Uterus (tissue), 2 donors: ENCODE measurements around the gene B3GLCT.

Experiments used
- POLR2A ChIP-seq, 2 donors: fragments of 450-650 bp; IDR thresholded peaks; one replicate each; pipeline ENCODE4 v1.6.1; 2016; ENCODE audit warnings: antibody characterized with exemption in 2 of 2, mild to moderate bottlenecking in 1 of 2, moderate library complexity in 1 of 2
- TF ChIP-seq, protein P1 (sequence below), 4 experiments: fragments of 200-600 bp in 2 of 4; fragments of 450-650 bp in 2 of 4; sonication (generic) in 2 of 4; IDR thresholded peaks; one replicate each; pipeline ENCODE4 v1.5.1; 2016 to 2019; ENCODE audit warnings: antibody characterized with exemption in 4 of 4, mild to moderate bottlenecking in 2 of 4, moderate library complexity in 1 of 4

DNA sequence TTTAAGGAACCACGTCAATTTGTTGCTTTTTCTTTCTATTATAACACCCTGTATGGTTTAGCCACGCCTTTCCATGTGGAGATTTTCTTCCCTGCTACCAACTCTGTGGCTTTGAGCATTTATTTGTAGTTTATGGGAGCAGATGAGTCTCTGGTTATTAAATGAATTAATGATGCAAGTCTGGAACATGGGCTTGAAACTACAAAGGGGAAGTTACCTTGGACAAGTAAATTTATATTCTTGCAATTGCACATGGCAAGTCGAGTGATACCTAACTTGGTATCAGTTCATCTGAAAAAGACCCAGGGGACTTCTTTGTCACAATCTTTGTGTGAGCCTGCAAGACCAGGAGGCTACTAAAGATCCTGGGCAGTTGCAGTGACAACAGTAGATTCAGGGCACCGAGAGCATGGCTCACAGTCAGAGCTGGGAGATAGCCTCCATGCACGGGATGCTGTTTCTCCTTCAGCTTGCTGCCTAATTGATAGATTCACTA is 24.4 kb downstream of the B3GLCT start:
- TF ChIP-seq, protein P1, sequence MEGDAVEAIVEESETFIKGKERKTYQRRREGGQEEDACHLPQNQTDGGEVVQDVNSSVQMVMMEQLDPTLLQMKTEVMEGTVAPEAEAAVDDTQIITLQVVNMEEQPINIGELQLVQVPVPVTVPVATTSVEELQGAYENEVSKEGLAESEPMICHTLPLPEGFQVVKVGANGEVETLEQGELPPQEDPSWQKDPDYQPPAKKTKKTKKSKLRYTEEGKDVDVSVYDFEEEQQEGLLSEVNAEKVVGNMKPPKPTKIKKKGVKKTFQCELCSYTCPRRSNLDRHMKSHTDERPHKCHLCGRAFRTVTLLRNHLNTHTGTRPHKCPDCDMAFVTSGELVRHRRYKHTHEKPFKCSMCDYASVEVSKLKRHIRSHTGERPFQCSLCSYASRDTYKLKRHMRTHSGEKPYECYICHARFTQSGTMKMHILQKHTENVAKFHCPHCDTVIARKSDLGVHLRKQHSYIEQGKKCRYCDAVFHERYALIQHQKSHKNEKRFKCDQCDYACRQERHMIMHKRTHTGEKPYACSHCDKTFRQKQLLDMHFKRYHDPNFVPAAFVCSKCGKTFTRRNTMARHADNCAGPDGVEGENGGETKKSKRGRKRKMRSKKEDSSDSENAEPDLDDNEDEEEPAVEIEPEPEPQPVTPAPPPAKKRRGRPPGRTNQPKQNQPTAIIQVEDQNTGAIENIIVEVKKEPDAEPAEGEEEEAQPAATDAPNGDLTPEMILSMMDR (IDR thresholded peaks at IDR 0.05): no peak
- no peak for TF ChIP-seq POLR2A (IDR thresholded peaks at IDR 0.05)
